HEK293 (cell line): ENCODE measurements around the gene ZGPAT.

Source experiments
- CTCF ChIA-PET: fragments of 350-600 bp; formaldehyde crosslinking; extraction: SDS; loops from one replicate; lab custom pipeline; 2021; ENCODE audit warnings: antibody characterized with exemption; lab: Yijun Ruan, JAX
- POLR2A ChIA-PET: fragments of 300-600 bp; formaldehyde crosslinking; extraction: SDS; loops from one replicate; lab custom pipeline; 2020; ENCODE audit warnings: antibody characterized with exemption, inconsistent platforms; lab: Yijun Ruan, JAX
- H3K27ac ChIP-seq: fragments of 200-500 bp; sonication (Bioruptor generic); 2 replicates; pipeline ENCODE4 v1.5.1; 2014; ENCODE audit warnings: low read depth, low read length, control low read depth, inconsistent platforms; ENCODE audit errors: extremely low read depth
- H3K36me3 ChIP-seq, 2 experiments: fragments of 200-500 bp in 1 of 2; sonication (Bioruptor generic) in 1 of 2; 1 replicate in 1 of 2; 2 replicates in 1 of 2; pipeline ENCODE4 v1.5.1; 2014 to 2017; ENCODE audit warnings: inconsistent platforms in 2 of 2, low read length in 2 of 2; ENCODE audit not compliant: control insufficient read depth in 2 of 2, insufficient read depth in 1 of 2
- H3K4me1 ChIP-seq: fragments of 200-500 bp; sonication (Bioruptor generic); 2 replicates; pipeline ENCODE4 v1.5.1; 2014; ENCODE audit warnings: mild to moderate bottlenecking, low read length, inconsistent platforms; ENCODE audit not compliant: control insufficient read depth, insufficient read depth
- H3K4me3 ChIP-seq: 2 replicates; pipeline ENCODE4 v1.5.1; 2011; ENCODE audit warnings: low read depth, mild to moderate bottlenecking, control low read depth, low read length, moderate library complexity
- H3K9me3 ChIP-seq: fragments of 200-500 bp; sonication (Bioruptor generic); 2 replicates; pipeline ENCODE4 v1.5.1; 2014; ENCODE audit warnings: low read depth, low read length, inconsistent platforms; ENCODE audit not compliant: control insufficient read depth, insufficient read depth
- AEBP2 ChIP-seq: fragments of 450-650 bp; formaldehyde crosslinking; IDR thresholded peaks from 2 replicates; pipeline ENCODE4 v1.5.1; 2016; ENCODE audit warnings: missing biosample characterization, missing genetic modification characterization, borderline replicate concordance
- GLIS1 ChIP-seq: fragments of 450-650 bp; formaldehyde crosslinking; IDR thresholded peaks from 2 replicates; pipeline ENCODE4 v1.5.1; 2016; ENCODE audit warnings: missing biosample characterization, missing genetic modification characterization
- KLF8 ChIP-seq: fragments of 450-650 bp; formaldehyde crosslinking; IDR thresholded peaks from 2 replicates; pipeline ENCODE4 v1.5.1; 2016; ENCODE audit warnings: missing biosample characterization, missing genetic modification characterization
- SCRT1 ChIP-seq: fragments of 450-650 bp; formaldehyde crosslinking; IDR thresholded peaks from 2 replicates; pipeline ENCODE4 v1.5.1; 2016; ENCODE audit warnings: missing biosample characterization, missing genetic modification characterization, borderline replicate concordance
- SETDB1 ChIP-seq: IDR thresholded peaks from one replicate; pipeline ENCODE4 v1.6.1; 2017; ENCODE audit warnings: mild to moderate bottlenecking, low read length, moderate library complexity, mixed read lengths; ENCODE audit not compliant: insufficient read length
- WT1 ChIP-seq: fragments of 450-650 bp; formaldehyde crosslinking; IDR thresholded peaks from 2 replicates; pipeline ENCODE4 v1.5.1; 2016; ENCODE audit warnings: missing biosample characterization, missing genetic modification characterization
- YY2 ChIP-seq: fragments of 450-650 bp; formaldehyde crosslinking; IDR thresholded peaks from 2 replicates; pipeline ENCODE4 v1.5.1; 2016; ENCODE audit warnings: missing biosample characterization, missing genetic modification characterization
- ZBTB10 ChIP-seq: fragments of 450-650 bp; formaldehyde crosslinking; IDR thresholded peaks from 2 replicates; pipeline ENCODE4 v1.5.1; 2016; ENCODE audit warnings: missing biosample characterization, missing genetic modification characterization
- ZNF10 ChIP-seq: fragments of 450-650 bp; formaldehyde crosslinking; IDR thresholded peaks from 2 replicates; pipeline ENCODE4 v1.5.1; 2017; ENCODE audit warnings: missing biosample characterization, missing genetic modification characterization
- ZNF121 ChIP-seq: fragments of 450-650 bp; formaldehyde crosslinking; IDR thresholded peaks from 2 replicates; pipeline ENCODE4 v1.5.1; 2016; ENCODE audit warnings: missing biosample characterization, missing genetic modification characterization
- ZNF19 ChIP-seq: fragments of 450-650 bp; formaldehyde crosslinking; IDR thresholded peaks from 2 replicates; pipeline ENCODE4; 2016; ENCODE audit warnings: missing biosample characterization, missing genetic modification characterization, low read depth
- ZNF214 ChIP-seq: fragments of 450-650 bp; formaldehyde crosslinking; IDR thresholded peaks from 2 replicates; pipeline ENCODE4 v1.5.1; 2017; ENCODE audit warnings: missing biosample characterization, mild to moderate bottlenecking, missing genetic modification characterization, borderline replicate concordance
- ZNF24 ChIP-seq: fragments of 450-650 bp; formaldehyde crosslinking; IDR thresholded peaks from 2 replicates; pipeline ENCODE4 v1.5.1; 2016; ENCODE audit warnings: missing biosample characterization, missing genetic modification characterization
- ZNF248 ChIP-seq: fragments of 450-650 bp; formaldehyde crosslinking; IDR thresholded peaks from 2 replicates; pipeline ENCODE4 v1.5.1; 2017; ENCODE audit warnings: missing biosample characterization, missing genetic modification characterization
- ZNF311 ChIP-seq: fragments of 450-650 bp; formaldehyde crosslinking; IDR thresholded peaks from 2 replicates; pipeline ENCODE4 v1.5.1; 2017; ENCODE audit warnings: missing biosample characterization, missing genetic modification characterization, borderline replicate concordance
- ZNF426 ChIP-seq: fragments of 450-650 bp; formaldehyde crosslinking; IDR thresholded peaks from 2 replicates; pipeline ENCODE4 v1.5.1; 2017; ENCODE audit warnings: missing biosample characterization, missing genetic modification characterization, mild to moderate bottlenecking, inconsistent platforms, moderate library complexity
- ZNF488 ChIP-seq: fragments of 450-650 bp; formaldehyde crosslinking; IDR thresholded peaks from 2 replicates; pipeline ENCODE4 v1.5.1; 2016; ENCODE audit warnings: missing biosample characterization, missing genetic modification characterization
- ZNF510 ChIP-seq: fragments of 450-650 bp; formaldehyde crosslinking; IDR thresholded peaks from 2 replicates; pipeline ENCODE4 v1.5.1; 2018; ENCODE audit warnings: mild to moderate bottlenecking, missing genetic modification characterization, missing biosample characterization; ENCODE audit not compliant: insufficient replicate concordance
- ZNF558 ChIP-seq: fragments of 450-650 bp; formaldehyde crosslinking; IDR thresholded peaks from 2 replicates; pipeline ENCODE4 v1.5.1; 2016; ENCODE audit warnings: missing biosample characterization, missing genetic modification characterization
- ZNF629 ChIP-seq: fragments of 450-650 bp; formaldehyde crosslinking; IDR thresholded peaks from 2 replicates; pipeline ENCODE4 v1.5.1; 2017; ENCODE audit warnings: missing biosample characterization, missing genetic modification characterization
- ZNF701 ChIP-seq: fragments of 450-650 bp; formaldehyde crosslinking; IDR thresholded peaks from 2 replicates; pipeline ENCODE4 v1.5.1; 2016; ENCODE audit warnings: missing biosample characterization, missing genetic modification characterization
- ZNF707 ChIP-seq: fragments of 450-650 bp; formaldehyde crosslinking; IDR thresholded peaks from 2 replicates; pipeline ENCODE4 v1.5.1; 2016; ENCODE audit warnings: missing biosample characterization, missing genetic modification characterization
- ZNF776 ChIP-seq: fragments of 450-650 bp; formaldehyde crosslinking; IDR thresholded peaks from 2 replicates; pipeline ENCODE4 v1.5.0; 2017; ENCODE audit warnings: missing biosample characterization, missing genetic modification characterization, borderline replicate concordance

Gene ZGPAT

GRCh38 chr20:63741354-63741675 lies 33.5 kb downstream of the ZGPAT start:
- Histone ChIP-seq H3K4me1 (no peaks in the 10 kb centered on the region; the same call in 1 of the 2 replicates), H3K36me3 (peaks cover 4 to 35% of the 10 kb centered on the region in 2 experiments; a peak in 1 of 3 replicates), H3K9me3 (no peaks in the 10 kb centered on the region), H3K27ac (peak overlapping the region; percentile 48), H3K4me3 (peak overlapping the region; percentile 54; the same call in 1 of the 2 replicates)
- ChIA-PET POLR2A (interaction anchor here (0.7 to 1.6 kb wide), 8 partner anchors 9 to 239 kb away, joined by 3 to 13 read pairs (median 6); partner anchors contain the start of genes ARFRP1, PRPF6, TPD52L2 and UCKL1), CTCF (interaction anchor here (0.6 to 1.0 kb wide), 3 partner anchors 121 to 670 kb away, joined by 3 read pairs; partner anchors contain the start of gene TPD52L2)
- TF ChIP-seq ZNF121 (tag by site-specific recombination) (no peak), ZNF510 (tag by site-specific recombination) (no peak), ZNF701 (tag by site-specific recombination) (no peak), YY2 (tag by site-specific recombination) (no peak), ZBTB10 (tag by site-specific recombination) (no peak), SETDB1 (no peak), ZNF426 (tag by site-specific recombination) (no peak), SCRT1 (tag by site-specific recombination) (no peak), ZNF19 (tag by site-specific recombination) (no peak), ZNF214 (tag by site-specific recombination) (no peak), AEBP2 (tag by site-specific recombination) (no peak), ZNF629 (tag by site-specific recombination) (no peak), ZNF776 (tag by site-specific recombination) (no peak), ZNF488 (tag by site-specific recombination) (no peak), ZNF10 (tag by site-specific recombination) (no peak), ZNF707 (no peak), ZNF248 (tag by site-specific recombination) (no peak), ZNF558 (tag by site-specific recombination) (no peak), GLIS1 (tag by site-specific recombination) (no peak), WT1 (tag by site-specific recombination) (no peak)

GRCh38 chr20:63741676-63742380 lies 34.0 kb downstream of the ZGPAT start:
- CTCF ChIA-PET = interaction anchor here (0.6 to 1.0 kb wide), 3 partner anchors 44 to 123 kb away, joined by 3 read pairs; partner anchors contain the start of gene TPD52L2
- POLR2A ChIA-PET = interaction anchor here (0.7 to 1.6 kb wide), 8 partner anchors 9 to 239 kb away, joined by 3 to 13 read pairs (median 6); partner anchors contain the start of genes ARFRP1, PRPF6, TPD52L2 and UCKL1

More at GRCh38 chr20:63741676-63742380, 34.0 kb downstream of the ZGPAT start:
- Histone ChIP-seq H3K27ac (peak overlapping the region; percentile 48), H3K36me3 (peaks cover 4 to 30% of the 10 kb centered on the region in 2 experiments; a peak in 1 of 3 replicates), H3K9me3 (no peaks in the 10 kb centered on the region), H3K4me1 (no peaks in the 10 kb centered on the region; the same call in 1 of the 2 replicates), H3K4me3 (no peak overlapping the region)
- no peak for TF ChIP-seq ZNF311 (tag by site-specific recombination)
- 0 out of 2 replicates have a peak, but pooled peaks have one; percentile 14 for TF ChIP-seq KLF8 (tag by site-specific recombination)
- no peak for TF ChIP-seq ZNF24
